ENCODE data around the gene BIVM.

Gene BIVM

GRCh38 chr13:102881819-102882686, 83.1 kb downstream of the BIVM start:
- DNase-seq: no peak

Measured in NCI-H524 treated with DMSO at 0.1 percent for 48 hours (cell line).